NCI-H2107 (cell line): ENCODE results near the gene ATP6V0C.
"Not testable (repeated sequence)": the region's sequence is repeated elsewhere in the genome, so short reads cannot be mapped to it uniquely, and the experiment has no call there.

Source experiments
- DNase-seq: peaks from one replicate; lab custom pipeline; 2025; lab: John Stamatoyannopoulos, UW

ATP6V0C gene

DNA sequence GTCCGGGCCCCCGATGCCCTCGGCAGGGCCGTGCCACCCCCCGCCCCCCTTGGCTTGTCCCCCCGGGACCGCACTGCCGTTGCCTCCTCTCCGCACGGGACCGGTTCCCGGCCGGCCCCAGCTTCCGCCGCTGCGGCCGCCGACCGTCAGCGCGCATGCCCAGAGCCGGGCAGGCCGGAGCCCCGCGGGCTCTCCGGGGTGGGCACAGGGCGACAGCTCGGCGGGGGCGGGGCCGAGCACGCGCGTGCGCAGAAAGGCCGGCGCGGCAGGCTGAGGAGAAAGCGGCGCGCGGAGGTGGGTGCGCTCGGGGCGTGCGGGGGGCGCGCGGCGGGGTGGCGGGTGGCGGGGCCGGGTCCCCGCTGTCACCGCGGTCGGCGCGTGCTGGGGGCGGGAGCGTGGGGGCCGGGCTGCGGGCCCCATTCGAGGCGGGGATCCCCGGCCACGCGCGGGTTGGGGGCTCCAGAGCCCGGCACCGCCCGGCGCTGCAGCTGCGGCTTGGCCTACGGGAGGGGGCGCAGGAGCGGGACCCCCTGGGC is 38.8 kb upstream of the ATP6V0C start, which contains the start of gene TBC1D24:
Gene TBC1D24 (plus strand): TSS at position 251 of the 536 bp plus-strand sequence. CDS start 21,022 bp downstream, outside the sequence.
- peak; percentile 67 for DNase-seq

DNA sequence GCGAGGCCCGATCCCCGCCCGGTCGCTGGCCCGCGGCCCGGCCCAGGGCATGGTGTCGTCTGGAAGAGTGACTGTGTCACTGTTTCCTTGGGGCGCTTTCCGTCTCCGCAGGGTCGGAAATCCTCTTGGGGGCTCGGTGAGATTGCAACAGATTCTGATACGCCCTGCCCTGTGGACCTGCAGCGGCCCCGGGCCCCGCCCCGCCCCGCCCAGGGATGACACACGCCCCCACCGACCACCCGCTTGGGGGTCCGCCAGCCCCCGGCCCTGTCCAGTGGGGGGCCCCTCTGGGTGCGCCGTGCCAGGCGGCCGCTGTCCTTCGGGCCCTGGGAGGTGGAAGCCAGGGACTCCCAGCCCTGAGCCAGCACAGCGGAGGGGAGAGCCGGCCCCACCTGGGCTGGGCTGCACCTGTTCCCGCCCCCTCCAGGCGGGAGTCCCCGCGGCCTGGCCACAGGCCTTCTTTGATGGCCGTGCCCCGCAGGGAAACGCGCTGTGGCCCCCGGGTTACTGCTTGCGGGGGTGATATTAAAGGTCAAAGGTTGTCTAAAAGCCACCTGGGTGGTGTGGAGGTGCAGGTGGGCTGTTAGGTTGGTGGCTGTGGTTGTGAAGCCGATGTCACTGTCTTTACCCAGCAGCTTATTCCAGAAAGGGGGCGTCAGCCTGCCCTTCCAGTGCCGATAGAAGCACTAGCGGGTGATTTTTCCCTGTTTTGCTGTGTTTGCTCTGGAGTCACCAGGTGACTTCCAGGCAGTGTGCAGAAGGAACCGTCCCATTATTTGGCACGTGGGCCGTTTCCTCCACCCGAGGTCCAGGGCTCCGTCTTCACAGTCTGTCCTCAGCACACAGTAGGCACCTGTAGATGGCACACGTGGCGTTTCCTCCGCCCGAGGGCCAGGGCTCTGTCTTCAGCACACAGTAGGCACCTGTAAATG is 38.1 kb upstream of the ATP6V0C start:
- DNase-seq, result no peak

DNA sequence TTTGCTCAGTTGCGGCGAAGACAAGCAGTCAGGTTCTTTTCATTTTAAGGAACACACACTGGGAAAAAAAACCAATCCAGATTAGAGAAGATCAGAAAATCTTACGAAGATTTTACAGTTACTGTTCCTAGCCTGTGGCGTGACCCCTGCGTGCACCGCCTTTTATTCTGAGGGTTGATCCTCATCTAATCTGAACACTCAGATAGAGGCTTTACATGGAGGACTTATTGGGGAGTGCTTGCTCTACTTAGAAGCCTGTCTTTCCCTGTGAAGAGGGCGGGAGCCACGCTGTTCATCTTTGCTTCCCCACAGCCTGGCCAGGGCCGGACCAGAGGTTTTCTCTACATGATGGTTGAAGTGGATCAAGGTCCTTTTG is 37.4 kb upstream of the ATP6V0C start:
- no peak for DNase-seq

DNA sequence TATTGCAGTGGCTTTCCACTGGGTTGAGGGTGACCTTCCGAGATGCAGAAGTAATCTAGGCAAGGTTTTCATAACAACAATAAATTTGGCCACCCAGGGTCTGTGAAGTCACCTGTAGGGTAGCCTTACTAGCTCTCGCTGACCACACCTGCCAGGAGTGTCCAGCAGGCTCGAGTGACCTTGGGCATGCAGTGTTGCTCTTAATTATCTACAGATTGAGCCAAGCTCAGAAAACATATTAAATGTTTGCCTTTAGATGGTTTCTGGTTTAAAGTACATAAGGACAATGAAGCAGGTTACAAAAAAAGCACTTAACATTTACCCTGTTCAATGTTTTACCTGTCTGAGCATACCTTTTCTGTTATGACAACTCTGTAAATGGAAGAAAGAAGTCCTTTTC is 37.0 kb upstream of the ATP6V0C start:
- no peak for DNase-seq

DNA sequence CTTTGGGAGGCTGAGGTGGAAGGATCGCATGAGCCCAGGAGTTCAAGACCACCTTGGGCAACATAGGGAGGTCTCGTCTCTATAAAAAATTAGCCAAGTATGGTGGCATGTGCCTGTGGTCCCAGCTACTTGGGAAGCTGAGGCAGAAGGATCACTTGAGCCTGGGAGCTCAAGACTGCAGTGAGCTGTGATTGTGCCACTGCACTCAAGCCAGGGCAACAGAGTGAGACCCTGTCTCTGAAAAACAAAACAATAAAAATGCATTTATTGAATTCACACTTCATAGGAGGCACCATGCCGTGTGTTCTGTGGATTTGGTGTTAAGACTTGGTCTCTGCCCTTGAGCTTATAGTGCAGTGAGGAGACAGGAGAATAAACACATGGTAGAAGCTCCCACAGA is 36.4 kb upstream of the ATP6V0C start:
- no peak for DNase-seq

DNA sequence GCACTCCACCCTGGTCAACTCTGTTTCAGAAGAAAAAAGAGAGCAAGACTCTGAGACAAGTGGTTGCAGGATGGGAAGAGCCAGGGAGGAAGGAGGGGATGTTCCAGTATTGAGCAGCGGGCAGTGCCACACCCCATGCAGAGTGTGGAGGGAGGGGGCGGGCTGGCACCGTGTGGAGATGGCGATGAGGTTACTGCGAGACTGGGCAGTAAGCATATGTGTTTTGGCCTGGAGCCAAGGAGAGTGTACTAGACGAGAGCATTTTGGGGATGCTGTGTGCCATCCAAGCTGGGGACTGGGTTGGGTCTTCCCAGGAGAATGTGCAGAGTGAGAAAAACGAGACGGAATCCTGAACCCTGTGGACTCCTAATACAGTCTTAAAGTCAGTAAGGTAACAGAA is 35.5 kb upstream of the ATP6V0C start:
- no peak for DNase-seq

DNA sequence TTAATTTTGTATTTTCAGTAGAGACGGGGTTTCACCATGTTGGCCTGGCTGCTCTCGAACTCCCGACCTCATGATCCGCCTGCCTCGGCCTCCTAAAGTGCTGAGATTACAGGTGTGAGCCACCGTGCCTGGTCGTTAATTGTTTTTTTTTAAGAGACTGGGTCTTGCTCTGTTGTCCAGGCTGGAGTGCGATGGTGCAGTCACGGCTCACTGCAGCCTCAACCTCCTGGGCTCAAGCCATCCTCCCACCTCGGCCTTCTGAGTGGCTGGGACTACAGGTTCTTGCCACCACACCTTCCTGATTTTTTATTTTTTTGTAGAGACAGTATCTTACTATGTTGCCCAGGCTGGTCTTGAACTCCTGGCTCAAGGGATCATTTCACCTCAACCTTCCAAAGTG is 33.8 kb upstream of the ATP6V0C start:
- not testable (repeated sequence) for DNase-seq

DNA sequence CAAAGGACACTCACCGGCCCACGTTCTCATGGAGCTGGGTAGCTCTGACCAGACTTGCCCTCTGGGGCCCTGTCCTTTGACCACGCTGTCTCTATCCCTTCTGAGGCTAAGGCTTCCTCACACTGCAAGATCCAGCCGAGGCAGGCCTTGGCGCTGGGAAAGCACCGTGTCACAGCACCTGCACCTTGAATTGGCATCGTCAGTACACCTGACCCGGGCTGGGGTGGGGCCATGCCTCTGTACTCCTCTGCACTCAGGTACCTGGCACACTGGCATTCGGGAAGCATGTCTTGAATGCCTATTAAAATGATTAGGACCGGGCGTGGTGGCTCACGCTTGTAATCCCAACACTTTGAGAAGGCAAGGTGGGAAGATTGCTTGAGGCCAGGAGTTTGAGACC is 32.8 kb upstream of the ATP6V0C start:
- no peak for DNase-seq

DNA sequence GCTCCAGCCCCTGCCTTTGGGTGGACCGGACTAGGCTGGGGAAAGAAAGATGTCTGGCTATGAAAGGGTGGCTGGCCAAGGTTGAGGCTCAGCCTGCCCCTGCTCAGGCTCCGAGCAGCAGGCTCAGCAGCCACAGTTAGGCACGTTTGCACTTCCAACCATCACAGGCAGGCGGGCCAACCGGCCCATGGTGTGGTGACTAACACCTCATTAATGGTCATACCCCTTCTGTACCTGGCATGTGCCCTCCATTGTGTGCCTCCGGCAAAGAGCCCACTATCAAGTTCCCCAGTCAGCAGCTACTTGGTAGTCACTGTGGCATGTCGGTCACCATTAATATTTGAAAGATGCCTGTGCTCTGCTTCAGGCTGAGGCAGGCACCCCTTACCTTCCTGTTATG is 32.1 kb upstream of the ATP6V0C start:
- no peak for DNase-seq

DNA sequence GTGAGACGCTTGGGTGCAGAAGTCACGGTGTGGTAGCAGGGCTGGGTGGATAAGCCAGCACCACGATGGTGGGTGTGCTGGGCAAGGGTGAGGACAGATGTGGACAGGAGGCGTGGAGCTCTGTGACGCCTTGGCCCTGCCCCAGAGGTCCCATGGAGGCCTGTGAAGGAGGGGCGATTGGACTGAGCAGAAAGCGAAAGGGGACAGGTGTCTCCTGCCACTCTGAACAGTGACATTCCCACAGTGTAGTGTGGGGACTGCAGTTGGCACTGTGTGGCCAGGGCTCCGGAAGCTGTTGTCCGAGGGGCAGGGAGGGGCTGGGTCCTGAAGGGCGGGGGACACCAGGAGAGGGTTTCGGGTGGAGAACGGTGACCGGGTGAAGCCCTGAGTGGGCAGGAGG is 31.5 kb upstream of the ATP6V0C start:
- no peak for DNase-seq

DNA sequence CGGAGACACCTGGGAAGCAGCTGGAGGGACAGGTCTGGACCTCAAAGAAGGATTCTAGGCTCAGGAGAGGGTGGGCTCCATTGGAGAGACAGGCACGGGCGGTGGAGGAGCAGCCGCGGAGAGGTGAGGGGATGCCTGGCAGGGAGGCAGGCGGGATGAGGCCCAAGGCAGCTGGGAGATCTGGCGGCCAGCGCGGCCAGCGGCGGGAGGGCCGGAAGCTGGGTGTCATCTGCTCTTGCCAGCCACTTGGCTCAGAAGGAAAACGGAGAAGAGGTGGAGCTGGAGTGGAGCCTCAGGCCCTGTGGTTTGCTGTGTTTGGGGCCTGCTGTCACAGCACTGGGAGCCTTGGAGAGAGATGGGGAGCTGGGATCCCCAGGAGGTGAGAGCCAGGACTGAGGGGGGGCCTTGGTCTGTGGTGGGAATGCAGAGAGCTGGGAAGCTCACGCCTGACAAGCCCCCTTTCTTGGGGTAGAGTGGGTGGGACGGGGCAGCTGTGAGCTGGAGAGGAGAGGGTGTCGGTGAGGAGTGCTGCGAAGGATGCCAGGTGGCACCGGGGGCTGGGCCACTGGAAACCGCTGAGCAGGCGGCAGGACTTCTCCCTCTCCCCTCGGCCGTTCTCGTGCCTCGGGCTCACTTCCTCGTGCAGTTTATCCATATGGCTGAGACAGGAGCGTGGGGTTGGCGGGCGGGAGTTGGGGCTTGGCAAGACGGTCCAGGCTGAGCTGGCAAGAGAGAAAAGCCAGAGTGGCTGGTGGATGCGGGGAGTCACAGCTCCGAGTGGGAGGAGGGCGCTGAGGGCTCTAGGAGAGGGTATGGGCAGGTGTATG is 30.8 kb upstream of the ATP6V0C start:
- no peak for DNase-seq

DNA sequence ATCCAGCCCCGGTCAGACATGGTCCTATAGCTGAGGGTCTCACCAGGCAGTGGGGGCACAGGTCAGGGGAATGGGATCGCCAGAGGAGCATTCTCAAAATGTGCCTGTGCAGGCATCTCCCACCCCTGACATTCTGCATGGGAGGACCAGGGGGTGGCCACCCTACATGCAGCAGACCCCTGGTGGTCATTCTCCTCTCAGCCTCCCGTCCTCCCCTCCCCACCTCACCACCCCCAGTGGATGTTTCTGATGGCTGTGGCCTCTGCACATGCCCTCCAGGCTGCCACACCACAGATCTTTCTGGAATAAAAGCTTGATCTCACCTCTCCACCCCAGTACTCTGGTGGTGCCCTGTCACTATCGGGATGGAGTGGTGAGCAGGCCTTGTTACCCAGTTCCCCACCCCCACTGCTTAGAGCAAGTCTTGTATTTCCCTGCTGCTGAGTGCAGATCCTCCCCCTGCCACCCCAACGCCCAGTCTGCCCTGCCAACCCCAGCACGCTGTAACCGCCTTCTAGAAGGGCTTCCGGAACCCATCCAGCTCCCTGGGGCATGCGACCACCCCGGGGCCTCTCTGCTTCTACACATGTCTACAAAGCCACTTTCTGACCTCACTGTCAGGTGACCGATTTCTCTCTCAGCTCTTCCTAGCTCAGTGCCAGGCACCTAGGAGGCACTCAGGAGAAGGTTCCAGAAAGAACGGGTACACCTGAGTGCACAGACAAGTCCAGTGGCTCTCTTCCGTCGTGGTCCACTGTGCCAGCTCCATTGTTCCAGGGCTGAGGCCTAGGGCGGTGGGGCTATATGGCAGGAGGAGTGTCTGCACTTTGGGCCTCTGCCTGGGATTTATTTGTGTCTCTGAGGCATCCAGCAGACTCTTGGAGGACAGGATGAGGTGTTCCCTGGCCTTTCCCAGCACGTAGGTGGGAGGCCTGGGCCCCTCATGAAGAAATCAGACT is 29.5 kb upstream of the ATP6V0C start:
- DNase-seq, result no peak

DNA sequence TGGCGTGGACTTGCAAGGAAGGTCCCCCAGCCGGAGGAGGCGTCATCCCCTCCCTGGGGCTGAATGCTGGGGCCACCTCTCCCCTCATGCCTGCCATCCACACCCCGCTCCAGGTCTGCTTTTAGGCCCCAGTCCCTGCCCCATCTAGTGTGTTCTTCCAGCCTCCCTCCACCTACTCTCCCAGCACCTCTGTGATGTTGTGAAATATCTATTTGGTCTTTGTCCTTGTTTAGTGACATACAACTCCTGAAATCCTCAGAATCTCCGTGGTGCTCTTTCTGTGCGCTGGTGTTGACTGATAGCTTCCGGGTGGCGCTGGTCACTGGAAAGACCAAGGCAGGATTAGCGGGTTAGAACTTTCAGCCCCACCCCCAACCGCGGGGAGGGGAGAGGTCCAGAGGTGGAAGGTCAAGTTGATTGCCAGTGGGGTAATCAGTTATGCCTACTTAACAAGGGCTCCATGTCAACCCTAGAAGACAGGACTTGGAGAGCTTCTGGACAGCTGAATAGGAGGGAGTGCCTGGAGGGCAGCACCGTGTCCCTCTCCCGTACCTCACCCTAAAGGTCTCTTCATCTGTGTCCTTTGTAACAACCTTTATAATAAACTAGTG is 28.7 kb upstream of the ATP6V0C start:
- DNase-seq, result no peak

DNA sequence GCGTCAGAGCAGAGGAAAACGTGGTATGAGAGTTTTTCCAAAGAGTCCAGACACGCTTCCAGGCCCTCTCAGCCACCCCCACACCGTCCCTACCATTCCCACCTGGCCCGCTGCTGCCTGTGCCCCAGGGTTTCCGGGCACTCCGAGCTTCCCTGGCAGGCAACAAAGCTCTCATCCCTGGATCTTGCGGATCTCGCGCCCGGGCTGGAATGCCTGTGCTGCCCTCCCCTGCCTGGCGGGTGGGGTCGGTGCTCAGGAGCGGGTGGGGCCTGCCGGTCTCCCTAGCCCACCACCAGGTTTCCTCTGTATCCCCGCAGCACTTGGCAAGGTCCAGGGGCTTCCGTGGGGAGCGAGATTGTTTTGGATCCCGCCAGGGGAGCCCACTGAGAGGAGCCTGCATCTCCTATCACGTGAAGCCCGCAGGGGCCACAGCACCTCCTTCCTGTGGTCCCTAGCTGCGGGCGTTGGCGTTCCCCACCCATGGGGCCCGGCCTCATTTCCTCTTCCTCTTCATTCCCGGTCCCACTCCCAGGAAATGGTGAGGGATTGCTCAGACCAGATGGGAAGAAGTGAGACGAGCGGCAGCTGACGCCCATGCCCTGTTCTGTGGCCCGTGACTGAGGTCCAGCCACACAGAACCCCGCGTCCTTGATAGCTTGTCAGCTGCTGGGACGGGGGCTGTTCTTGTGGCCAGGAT is 27.8 kb upstream of the ATP6V0C start:
- DNase-seq, result no peak

DNA sequence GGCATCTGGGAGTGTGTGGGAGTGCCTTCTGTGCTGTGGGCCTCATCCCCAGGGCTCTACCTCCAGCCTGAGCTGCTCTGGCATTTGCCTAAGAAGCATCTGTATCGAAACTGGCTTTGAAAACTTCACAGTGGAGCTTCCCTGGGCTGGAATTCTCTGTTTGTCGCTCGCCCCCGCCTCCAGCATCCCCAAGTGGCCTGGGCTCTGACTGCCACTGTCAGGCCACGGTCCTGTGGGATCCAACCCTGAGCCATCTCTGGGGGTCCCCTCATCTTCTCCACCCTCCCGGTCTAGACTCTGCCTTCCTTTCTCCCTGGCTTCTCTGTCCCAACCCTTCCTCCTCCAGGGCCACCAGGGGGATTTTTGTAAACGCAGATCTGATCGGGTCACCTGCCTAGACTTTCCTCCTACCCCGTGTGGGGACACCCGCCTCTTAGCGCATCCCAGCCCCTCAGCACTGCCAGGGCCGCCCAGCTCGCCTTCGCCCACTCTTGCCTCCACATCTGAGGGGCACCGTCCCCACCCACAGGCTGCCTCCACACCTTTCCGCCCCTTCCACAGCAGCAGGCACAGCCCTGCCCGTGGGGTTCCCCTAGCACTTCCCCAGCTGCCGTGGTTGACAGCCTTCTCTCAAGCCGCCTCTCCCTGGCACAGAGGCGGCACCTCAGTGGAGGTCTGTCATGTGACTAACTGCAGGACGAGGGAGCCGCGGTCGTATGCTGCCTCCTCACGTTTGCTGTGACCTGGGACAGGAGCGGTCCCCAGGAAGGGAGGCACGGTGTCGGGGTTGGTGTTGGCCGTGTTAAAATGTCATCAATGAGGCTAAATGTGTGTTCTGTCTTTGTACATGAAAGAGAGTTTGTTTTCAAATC is 26.9 kb upstream of the ATP6V0C start:
- no peak for DNase-seq

DNA sequence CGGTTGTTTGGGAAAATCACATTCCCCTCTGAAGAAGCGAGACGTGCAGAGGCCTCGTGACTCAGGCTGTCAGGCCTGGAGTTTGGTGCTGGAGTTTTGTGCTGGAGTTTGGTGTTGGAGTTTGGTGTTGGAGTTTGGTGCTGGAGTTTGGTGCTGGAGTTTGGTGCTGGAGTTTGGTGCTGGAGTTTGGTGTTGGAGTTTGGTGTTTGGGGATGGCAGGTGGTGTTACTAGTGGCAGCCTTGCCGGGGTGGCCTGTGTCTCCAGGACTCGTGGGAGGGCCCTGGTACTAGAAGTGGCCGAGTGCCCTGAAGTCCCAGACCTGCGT is 26.3 kb upstream of the ATP6V0C start:
- DNase-seq, result no peak

DNA sequence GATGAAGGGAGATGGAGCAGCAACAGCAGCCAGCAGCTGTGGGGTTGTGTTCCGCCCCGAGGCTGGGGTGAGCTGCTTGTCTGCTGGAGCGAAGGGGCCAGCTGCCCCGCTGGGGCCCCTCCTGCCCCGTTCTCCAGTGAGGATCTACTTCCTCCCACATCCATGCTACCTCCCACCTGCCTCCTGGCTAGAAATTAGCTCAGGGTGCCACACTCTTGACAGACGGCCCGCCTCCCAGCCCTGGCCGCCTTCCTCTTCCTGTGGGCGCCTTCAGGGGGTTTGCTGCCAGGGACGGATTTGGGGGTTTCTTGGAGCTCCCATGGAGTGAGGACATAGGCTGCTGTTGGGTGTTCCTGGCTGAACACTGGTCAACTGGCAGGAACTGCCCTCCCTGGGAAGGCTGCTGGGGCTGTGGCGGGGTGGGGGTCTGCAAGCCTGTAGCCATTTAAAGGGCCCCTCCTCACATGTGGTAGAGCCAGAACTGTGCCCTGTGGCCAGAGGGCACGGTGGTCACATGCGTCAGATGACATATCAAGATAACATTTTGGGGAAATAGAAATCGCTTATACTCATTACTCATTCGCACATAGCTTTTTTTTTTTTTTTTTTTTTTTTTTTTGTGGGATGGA is 25.7 kb upstream of the ATP6V0C start:
- DNase-seq, result no peak

DNA sequence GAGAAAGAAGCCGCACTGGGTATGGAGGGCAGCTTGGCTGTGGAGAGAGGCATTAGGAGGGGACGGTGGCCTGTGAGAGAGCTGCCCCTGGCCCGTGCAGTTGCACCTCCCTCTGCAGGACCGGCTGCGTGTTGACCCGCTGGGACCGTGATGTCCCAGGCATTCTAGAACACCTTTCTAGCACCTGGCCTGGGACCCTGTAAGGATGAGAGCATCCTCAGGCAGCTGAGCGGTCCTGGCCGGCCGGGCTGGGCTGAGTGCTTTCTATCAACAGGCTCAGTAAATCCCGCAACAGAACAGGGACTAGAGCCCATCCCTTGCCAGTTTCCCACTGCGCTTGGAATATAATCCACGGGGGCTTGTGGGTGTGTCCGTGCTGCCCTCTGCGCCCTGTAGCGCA is 24.2 kb upstream of the ATP6V0C start:
- no peak for DNase-seq
